ENCODE results near the gene IRF9.

IRF9 gene

GRCh38 chr14:24123424-24124417, 37.3 kb upstream of the IRF9 start:
- DNase-seq (ENCODE audit: low read depth): no peak
- TF ChIP-seq CTCF (conservative IDR thresholded peaks at IDR 0.05; ENCODE audit: control insufficient read depth, insufficient read depth, low read depth, low read length): no peak
- H3K4me3 ChIP-seq (ENCODE audit: control insufficient read depth, low read depth, low read length): no peak overlapping the region

GRCh38 chr14:24126939-24127338, 34.1 kb upstream of the IRF9 start:
- no peak for TF ChIP-seq CTCF (conservative IDR thresholded peaks at IDR 0.05; ENCODE audit: control insufficient read depth, insufficient read depth, low read depth, low read length)

GRCh38 chr14:24127673-24128072, 33.4 kb upstream of the IRF9 start:
- DNase-seq (ENCODE audit: low read depth): no peak
- TF ChIP-seq CTCF (conservative IDR thresholded peaks at IDR 0.05; ENCODE audit: control insufficient read depth, insufficient read depth, low read depth, low read length): no peak
- H3K4me3 ChIP-seq (ENCODE audit: control insufficient read depth, low read depth, low read length): no peak overlapping the region

More at GRCh38 chr14:24126939-24127338, 34.1 kb upstream of the IRF9 start:
- H3K4me3 ChIP-seq (ENCODE audit: control insufficient read depth, low read depth, low read length): no peak overlapping the region
- no peak for DNase-seq (ENCODE audit: low read depth)

- TF ChIP-seq CTCF (conservative IDR thresholded peaks at IDR 0.05; ENCODE audit: control insufficient read depth, insufficient read depth, low read depth, low read length): no peak
- H3K4me3 ChIP-seq (ENCODE audit: control insufficient read depth, low read depth, low read length): no peak overlapping the region
- DNase-seq (ENCODE audit: low read depth): no peak
These were observed 31.6 kb upstream of the IRF9 start for GRCh38 chr14:24129410-24129998.

GRCh38 chr14:24130380-24130716, 30.7 kb upstream of the IRF9 start, which contains the start of gene FITM1:
TSS of gene FITM1 (plus strand) at chr14:24130659. CDS start at chr14:24131564, 905 bp downstream.
- H3K4me3 ChIP-seq (ENCODE audit: control insufficient read depth, low read depth, low read length): no peak within 1 kb of the TSS
- no peak for DNase-seq (ENCODE audit: low read depth)
- no peak for TF ChIP-seq CTCF (conservative IDR thresholded peaks at IDR 0.05; ENCODE audit: control insufficient read depth, insufficient read depth, low read depth, low read length)

- DNase-seq (ENCODE audit: low read depth): no peak
- no peak for TF ChIP-seq CTCF (conservative IDR thresholded peaks at IDR 0.05; ENCODE audit: control insufficient read depth, insufficient read depth, low read depth, low read length)
- no peak overlapping the region for H3K4me3 ChIP-seq (ENCODE audit: control insufficient read depth, low read depth, low read length)
These were observed 30.1 kb upstream of the IRF9 start for GRCh38 chr14:24130717-24131548.

Data from fibroblast of mammary gland (primary cell).